HepG2 (cell line): ENCODE data around the gene SYNPO. TPM values are rescaled to one million over a fixed set of nuclear protein-coding genes. Genes with fewer than 3 reads are reported as not detected.

Experiments used
- ADNP ChIP-seq: sonication (generic); formaldehyde crosslinking; IDR thresholded peaks from 2 replicates; pipeline ENCODE4 v1.4.0; 2020; ENCODE audit warnings: missing genetic modification reagents
- HNRNPH1 ChIP-seq: fragments of 200-400 bp; formaldehyde crosslinking; optimal IDR thresholded peaks from 2 replicates; pipeline ENCODE3; 2017; ENCODE audit warnings: mild to moderate bottlenecking, low read depth, low read length
- MXD4 ChIP-seq: IDR thresholded peaks from 2 replicates; pipeline ENCODE4 v1.6.1; 2016; ENCODE audit warnings: mild to moderate bottlenecking, missing biosample characterization, missing genetic modification reagents
- NFE2 ChIP-seq: sonication (generic); formaldehyde crosslinking; IDR thresholded peaks from 2 replicates; pipeline ENCODE4 v1.4.0; 2020; ENCODE audit warnings: missing genetic modification reagents
- PAWR ChIP-seq: sonication (generic); formaldehyde crosslinking; IDR thresholded peaks from 2 replicates; pipeline ENCODE4 v1.4.0; 2020; ENCODE audit warnings: missing genetic modification reagents, mild to moderate bottlenecking, borderline replicate concordance
- SMYD3 ChIP-seq: sonication (generic); formaldehyde crosslinking; IDR thresholded peaks from 2 replicates; pipeline ENCODE4 v1.8.1; 2023; ENCODE audit warnings: mild to moderate bottlenecking, missing genetic modification reagents
- YEATS2 ChIP-seq: sonication (generic); formaldehyde crosslinking; IDR thresholded peaks from 2 replicates; pipeline ENCODE4 v1.4.0; 2020; ENCODE audit warnings: missing genetic modification reagents, borderline replicate concordance
- ZKSCAN8 ChIP-seq: IDR thresholded peaks from 2 replicates; pipeline ENCODE4 v1.6.1; 2016; ENCODE audit warnings: borderline replicate concordance, missing genetic modification reagents, missing compliant biosample characterization
- ZMAT3 ChIP-seq: sonication (generic); formaldehyde crosslinking; conservative IDR thresholded peaks from 2 replicates; pipeline ENCODE4 v1.7.0; 2021; ENCODE audit warnings: missing genetic modification reagents
- ZNF33A ChIP-seq: sonication (generic); formaldehyde crosslinking; IDR thresholded peaks from 2 replicates; pipeline ENCODE4 v1.5.1; 2020; ENCODE audit warnings: missing genetic modification reagents, mild to moderate bottlenecking, moderate library complexity, borderline replicate concordance
- polyA plus RNA-seq, 8 experiments: library from polyadenylated mRNA; depleted of rRNA in 3 of 8; stranded (reverse) in 7 of 8; unstranded in 1 of 8; fragments of >200 nt; fragmentation: Illumina TruSeq in 4 of 8; extraction: Trizol in 4 of 8; gene quantifications; 2 replicates each; pipeline versions ENCODE4 v1.2.1 to v1.2.3, GENCODE V29; 2011 to 2016; ENCODE audit warnings: low read depth in 4 of 8, missing spikeins in 1 of 8, mixed read lengths in 1 of 8; ENCODE audit not compliant: insufficient read depth in 1 of 8
- total RNA-seq, 5 experiments: library from RNA; depleted of rRNA; stranded (reverse); fragments of >200 nt; fragmentation: Illumina TruSeq; extraction: Trizol; gene quantifications; 2 replicates each; pipeline ENCODE4 v1.2.3, GENCODE V29; 2016; ENCODE audit warnings: low read depth in 1 of 5
- TF ChIP-seq, protein P1 (sequence below): sonication (generic); formaldehyde crosslinking; IDR thresholded peaks from 2 replicates; pipeline ENCODE4 v1.4.0; 2020; ENCODE audit warnings: missing genetic modification reagents, borderline replicate concordance
- TF ChIP-seq, protein P2 (sequence below): sonication (generic); formaldehyde crosslinking; IDR thresholded peaks from 2 replicates; pipeline ENCODE4 v1.4.0; 2020; ENCODE audit warnings: missing genetic modification reagents
- TF ChIP-seq, protein P3 (sequence below): sonication (generic); formaldehyde crosslinking; IDR thresholded peaks from 2 replicates; pipeline ENCODE4 v1.4.0; 2020; ENCODE audit warnings: missing genetic modification reagents

SYNPO gene
- total and polyA plus RNA-seq, 2 of the 13 experiments (the other 11 are each of a cell fraction or from before 2014, with no cell fraction given): 0.09 to 0.30 TPM

DNA sequence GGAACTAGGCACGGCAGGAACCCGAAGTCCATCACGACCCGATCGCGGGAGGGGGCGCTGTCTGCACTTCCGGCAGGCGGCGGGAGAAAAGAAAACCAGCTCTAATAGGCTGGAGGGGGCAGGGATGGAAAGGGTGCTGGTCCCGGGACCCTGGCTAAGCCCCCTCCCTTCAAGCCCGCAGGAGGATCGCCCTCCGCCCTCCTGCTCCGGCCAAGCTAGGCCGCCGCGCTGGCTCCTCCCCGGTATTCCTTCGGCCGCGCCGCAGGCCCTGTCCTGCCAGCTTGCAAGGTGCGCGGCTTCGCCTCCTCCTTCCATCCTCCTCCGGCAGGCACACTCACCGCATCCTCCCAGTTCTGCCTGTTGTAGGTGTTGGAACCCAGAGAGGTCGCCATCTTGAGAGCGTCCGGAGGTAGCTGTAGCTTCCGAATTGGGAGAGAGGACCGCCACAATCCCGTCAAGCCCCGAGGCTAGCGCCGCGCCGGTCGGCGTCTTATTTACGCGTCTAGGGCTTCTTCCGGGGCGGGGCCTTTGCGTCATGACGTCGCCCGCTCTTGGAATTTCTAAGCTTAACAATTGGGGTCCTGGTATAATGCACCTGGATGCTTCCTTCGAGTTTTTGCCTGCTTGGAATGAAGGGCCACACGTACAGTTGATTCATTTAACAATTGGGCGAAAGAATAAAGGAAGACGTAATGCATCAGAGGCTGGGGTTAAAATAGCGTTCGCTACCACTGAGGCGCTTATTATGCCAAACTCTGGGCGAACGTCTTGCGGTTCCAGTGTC is 60.3 kb downstream of the SYNPO start, which contains the start of gene RBM22 (continued):
- TF ChIP-seq MXD4 (CRISPR knock-in tag) (peak; percentile 51), ADNP (CRISPR knock-in tag) (no peak), SMYD3 (CRISPR knock-in tag) (peak; percentile 64; the same call in 1 of the 2 replicates), ZMAT3 (CRISPR knock-in tag) (peak; percentile 89), ZKSCAN8 (no peak), PAWR (no peak), NFE2 (no peak), HNRNPH1 (peak; percentile 54), YEATS2 (CRISPR knock-in tag) (peak; percentile 94), ZNF33A (CRISPR knock-in tag) (no peak)
- TF ChIP-seq, protein P1, sequence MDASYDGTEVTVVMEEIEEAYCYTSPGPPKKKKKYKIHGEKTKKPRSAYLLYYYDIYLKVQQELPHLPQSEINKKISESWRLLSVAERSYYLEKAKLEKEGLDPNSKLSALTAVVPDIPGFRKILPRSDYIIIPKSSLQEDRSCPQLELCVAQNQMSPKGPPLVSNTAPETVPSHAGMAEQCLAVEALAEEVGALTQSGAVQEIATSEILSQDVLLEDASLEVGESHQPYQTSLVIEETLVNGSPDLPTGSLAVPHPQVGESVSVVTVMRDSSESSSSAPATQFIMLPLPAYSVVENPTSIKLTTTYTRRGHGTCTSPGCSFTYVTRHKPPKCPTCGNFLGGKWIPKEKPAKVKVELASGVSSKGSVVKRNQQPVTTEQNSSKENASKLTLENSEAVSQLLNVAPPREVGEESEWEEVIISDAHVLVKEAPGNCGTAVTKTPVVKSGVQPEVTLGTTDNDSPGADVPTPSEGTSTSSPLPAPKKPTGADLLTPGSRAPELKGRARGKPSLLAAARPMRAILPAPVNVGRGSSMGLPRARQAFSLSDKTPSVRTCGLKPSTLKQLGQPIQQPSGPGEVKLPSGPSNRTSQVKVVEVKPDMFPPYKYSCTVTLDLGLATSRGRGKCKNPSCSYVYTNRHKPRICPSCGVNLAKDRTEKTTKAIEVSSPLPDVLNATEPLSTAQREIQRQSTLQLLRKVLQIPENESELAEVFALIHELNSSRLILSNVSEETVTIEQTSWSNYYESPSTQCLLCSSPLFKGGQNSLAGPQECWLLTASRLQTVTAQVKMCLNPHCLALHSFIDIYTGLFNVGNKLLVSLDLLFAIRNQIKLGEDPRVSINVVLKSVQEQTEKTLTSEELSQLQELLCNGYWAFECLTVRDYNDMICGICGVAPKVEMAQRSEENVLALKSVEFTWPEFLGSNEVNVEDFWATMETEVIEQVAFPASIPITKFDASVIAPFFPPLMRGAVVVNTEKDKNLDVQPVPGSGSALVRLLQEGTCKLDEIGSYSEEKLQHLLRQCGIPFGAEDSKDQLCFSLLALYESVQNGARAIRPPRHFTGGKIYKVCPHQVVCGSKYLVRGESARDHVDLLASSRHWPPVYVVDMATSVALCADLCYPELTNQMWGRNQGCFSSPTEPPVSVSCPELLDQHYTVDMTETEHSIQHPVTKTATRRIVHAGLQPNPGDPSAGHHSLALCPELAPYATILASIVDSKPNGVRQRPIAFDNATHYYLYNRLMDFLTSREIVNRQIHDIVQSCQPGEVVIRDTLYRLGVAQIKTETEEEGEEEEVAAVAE: 0 out of 2 replicates have a peak, but pooled peaks have one; percentile 14
- TF ChIP-seq, protein P2, sequence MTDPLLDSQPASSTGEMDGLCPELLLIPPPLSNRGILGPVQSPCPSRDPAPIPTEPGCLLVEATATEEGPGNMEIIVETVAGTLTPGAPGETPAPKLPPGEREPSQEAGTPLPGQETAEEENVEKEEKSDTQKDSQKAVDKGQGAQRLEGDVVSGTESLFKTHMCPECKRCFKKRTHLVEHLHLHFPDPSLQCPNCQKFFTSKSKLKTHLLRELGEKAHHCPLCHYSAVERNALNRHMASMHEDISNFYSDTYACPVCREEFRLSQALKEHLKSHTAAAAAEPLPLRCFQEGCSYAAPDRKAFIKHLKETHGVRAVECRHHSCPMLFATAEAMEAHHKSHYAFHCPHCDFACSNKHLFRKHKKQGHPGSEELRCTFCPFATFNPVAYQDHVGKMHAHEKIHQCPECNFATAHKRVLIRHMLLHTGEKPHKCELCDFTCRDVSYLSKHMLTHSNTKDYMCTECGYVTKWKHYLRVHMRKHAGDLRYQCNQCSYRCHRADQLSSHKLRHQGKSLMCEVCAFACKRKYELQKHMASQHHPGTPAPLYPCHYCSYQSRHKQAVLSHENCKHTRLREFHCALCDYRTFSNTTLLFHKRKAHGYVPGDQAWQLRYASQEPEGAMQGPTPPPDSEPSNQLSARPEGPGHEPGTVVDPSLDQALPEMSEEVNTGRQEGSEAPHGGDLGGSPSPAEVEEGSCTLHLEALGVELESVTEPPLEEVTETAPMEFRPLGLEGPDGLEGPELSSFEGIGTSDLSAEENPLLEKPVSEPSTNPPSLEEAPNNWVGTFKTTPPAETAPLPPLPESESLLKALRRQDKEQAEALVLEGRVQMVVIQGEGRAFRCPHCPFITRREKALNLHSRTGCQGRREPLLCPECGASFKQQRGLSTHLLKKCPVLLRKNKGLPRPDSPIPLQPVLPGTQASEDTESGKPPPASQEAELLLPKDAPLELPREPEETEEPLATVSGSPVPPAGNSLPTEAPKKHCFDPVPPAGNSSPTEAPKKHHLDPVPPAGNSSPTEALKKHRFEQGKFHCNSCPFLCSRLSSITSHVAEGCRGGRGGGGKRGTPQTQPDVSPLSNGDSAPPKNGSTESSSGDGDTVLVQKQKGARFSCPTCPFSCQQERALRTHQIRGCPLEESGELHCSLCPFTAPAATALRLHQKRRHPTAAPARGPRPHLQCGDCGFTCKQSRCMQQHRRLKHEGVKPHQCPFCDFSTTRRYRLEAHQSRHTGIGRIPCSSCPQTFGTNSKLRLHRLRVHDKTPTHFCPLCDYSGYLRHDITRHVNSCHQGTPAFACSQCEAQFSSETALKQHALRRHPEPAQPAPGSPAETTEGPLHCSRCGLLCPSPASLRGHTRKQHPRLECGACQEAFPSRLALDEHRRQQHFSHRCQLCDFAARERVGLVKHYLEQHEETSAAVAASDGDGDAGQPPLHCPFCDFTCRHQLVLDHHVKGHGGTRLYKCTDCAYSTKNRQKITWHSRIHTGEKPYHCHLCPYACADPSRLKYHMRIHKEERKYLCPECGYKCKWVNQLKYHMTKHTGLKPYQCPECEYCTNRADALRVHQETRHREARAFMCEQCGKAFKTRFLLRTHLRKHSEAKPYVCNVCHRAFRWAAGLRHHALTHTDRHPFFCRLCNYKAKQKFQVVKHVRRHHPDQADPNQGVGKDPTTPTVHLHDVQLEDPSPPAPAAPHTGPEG (CRISPR knock-in tag): peak; percentile 78
- TF ChIP-seq, protein P3, sequence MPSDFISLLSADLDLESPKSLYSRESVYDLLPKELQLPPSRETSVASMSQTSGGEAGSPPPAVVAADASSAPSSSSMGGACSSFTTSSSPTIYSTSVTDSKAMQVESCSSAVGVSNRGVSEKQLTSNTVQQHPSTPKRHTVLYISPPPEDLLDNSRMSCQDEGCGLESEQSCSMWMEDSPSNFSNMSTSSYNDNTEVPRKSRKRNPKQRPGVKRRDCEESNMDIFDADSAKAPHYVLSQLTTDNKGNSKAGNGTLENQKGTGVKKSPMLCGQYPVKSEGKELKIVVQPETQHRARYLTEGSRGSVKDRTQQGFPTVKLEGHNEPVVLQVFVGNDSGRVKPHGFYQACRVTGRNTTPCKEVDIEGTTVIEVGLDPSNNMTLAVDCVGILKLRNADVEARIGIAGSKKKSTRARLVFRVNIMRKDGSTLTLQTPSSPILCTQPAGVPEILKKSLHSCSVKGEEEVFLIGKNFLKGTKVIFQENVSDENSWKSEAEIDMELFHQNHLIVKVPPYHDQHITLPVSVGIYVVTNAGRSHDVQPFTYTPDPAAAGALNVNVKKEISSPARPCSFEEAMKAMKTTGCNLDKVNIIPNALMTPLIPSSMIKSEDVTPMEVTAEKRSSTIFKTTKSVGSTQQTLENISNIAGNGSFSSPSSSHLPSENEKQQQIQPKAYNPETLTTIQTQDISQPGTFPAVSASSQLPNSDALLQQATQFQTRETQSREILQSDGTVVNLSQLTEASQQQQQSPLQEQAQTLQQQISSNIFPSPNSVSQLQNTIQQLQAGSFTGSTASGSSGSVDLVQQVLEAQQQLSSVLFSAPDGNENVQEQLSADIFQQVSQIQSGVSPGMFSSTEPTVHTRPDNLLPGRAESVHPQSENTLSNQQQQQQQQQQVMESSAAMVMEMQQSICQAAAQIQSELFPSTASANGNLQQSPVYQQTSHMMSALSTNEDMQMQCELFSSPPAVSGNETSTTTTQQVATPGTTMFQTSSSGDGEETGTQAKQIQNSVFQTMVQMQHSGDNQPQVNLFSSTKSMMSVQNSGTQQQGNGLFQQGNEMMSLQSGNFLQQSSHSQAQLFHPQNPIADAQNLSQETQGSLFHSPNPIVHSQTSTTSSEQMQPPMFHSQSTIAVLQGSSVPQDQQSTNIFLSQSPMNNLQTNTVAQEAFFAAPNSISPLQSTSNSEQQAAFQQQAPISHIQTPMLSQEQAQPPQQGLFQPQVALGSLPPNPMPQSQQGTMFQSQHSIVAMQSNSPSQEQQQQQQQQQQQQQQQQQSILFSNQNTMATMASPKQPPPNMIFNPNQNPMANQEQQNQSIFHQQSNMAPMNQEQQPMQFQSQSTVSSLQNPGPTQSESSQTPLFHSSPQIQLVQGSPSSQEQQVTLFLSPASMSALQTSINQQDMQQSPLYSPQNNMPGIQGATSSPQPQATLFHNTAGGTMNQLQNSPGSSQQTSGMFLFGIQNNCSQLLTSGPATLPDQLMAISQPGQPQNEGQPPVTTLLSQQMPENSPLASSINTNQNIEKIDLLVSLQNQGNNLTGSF: peak; percentile 68; the same call in 1 of the 2 replicates
